ENCODE results near the gene QRICH1. TPM values are rescaled to one million over a fixed set of nuclear protein-coding genes. Genes with fewer than 3 reads are reported as not detected.

The QRICH1 gene
- total RNA-seq, 4 donors from 2014 or later = 85.8 to 187 (median 115) TPM

- DNase-seq (ENCODE audit: low spot score in 2 of 2) = no peak
- Histone ChIP-seq H3K36me3 (peaks cover 71% of the 10 kb centered on the region), H3K4me1 (peaks cover 26% of the 10 kb centered on the region), H3K27ac (no peak overlapping the region), H3K9me3 (no peaks in the 10 kb centered on the region), H3K27me3 (no peaks in the 10 kb centered on the region), H3K4me3 (no peak overlapping the region)
- 92% methylated on average over 12 of the region's 12 CpGs for WGBS
- no peak for TF ChIP-seq EP300 (IDR thresholded peaks at IDR 0.05)
- TF ChIP-seq POLR2AphosphoS5 (IDR thresholded peaks at IDR 0.05) = no peak
- no peak for TF ChIP-seq POLR2A (IDR thresholded peaks at IDR 0.05)
- no peak for TF ChIP-seq CTCF (IDR thresholded peaks at IDR 0.05)
Measured at GRCh38 chr3:49122022-49122421, 28.2 kb upstream of the QRICH1 start.

- Histone ChIP-seq H3K4me3 (peak overlapping the region; percentile 62), H3K9me3 (no peaks in the 10 kb centered on the region), H3K27me3 (no peaks in the 10 kb centered on the region), H3K36me3 (peaks cover 75% of the 10 kb centered on the region), H3K4me1 (peaks cover 26% of the 10 kb centered on the region), H3K27ac (peak overlapping the region; percentile 89)
- no peak for DNase-seq (ENCODE audit: low spot score in 2 of 2)
- no peak for TF ChIP-seq POLR2A (IDR thresholded peaks at IDR 0.05)
- TF ChIP-seq CTCF (IDR thresholded peaks at IDR 0.05) = no peak
- TF ChIP-seq EP300 (IDR thresholded peaks at IDR 0.05) = no peak
- TF ChIP-seq POLR2AphosphoS5 (IDR thresholded peaks at IDR 0.05) = no peak
- WGBS = 75% methylated on average over 13 of the region's 17 CpGs
Measured at GRCh38 chr3:49121132-49121736, 27.4 kb upstream of the QRICH1 start.

- H3K36me3 ChIP-seq = peaks cover 75% of the 10 kb centered on the region
- peak; percentile 97 to 98 for DNase-seq (ENCODE audit: low spot score in 2 of 2)
Measured at GRCh38 chr3:49120438-49121131, 26.7 kb upstream of the QRICH1 start, which contains the start of gene USP19. Gene USP19 (minus strand): TSS chr3:49120823. CDS start chr3:49119145, 1,678 bp downstream.

GRCh38 chr3:49120096-49120437, 26.2 kb upstream of the QRICH1 start:
- no peaks in the 10 kb centered on the region for H3K9me3 ChIP-seq
- no peaks in the 10 kb centered on the region for H3K27me3 ChIP-seq
- peaks cover 75% of the 10 kb centered on the region for H3K36me3 ChIP-seq
- DNase-seq (ENCODE audit: low spot score in 2 of 2) = no peak
- H3K27ac ChIP-seq = peak overlapping the region; percentile 89
- TF ChIP-seq CTCF (IDR thresholded peaks at IDR 0.05) (no peak), POLR2AphosphoS5 (IDR thresholded peaks at IDR 0.05) (no peak), EP300 (IDR thresholded peaks at IDR 0.05) (no peak), POLR2A (IDR thresholded peaks at IDR 0.05) (no peak)
- H3K4me3 ChIP-seq = peak overlapping the region; percentile 62
- 0% methylated on average over 9 of the region's 9 CpGs for WGBS
- peaks cover 26% of the 10 kb centered on the region for H3K4me1 ChIP-seq

More at GRCh38 chr3:49120438-49121131, 26.7 kb upstream of the QRICH1 start, which contains the start of gene USP19:
- Histone ChIP-seq H3K9me3 (no peaks in the 10 kb centered on the region), H3K4me3 (peak within 1 kb of the TSS; percentile 62), H3K27ac (peak within 1 kb of the TSS; percentile 89), H3K4me1 (peaks cover 26% of the 10 kb centered on the region), H3K27me3 (no peaks in the 10 kb centered on the region)
- TF ChIP-seq EP300 (IDR thresholded peaks at IDR 0.05) (no peak), CTCF (IDR thresholded peaks at IDR 0.05) (no peak), POLR2AphosphoS5 (IDR thresholded peaks at IDR 0.05) (peak; percentile 17 to 96 (median 93)), POLR2A (IDR thresholded peaks at IDR 0.05) (peak; percentile 50 to 77)
- WGBS = 0% methylated on average over 5 of the region's 70 CpGs

GRCh38 chr3:49119439-49119838, 25.6 kb upstream of the QRICH1 start:
- TF ChIP-seq POLR2A (IDR thresholded peaks at IDR 0.05) = no peak
- TF ChIP-seq CTCF (IDR thresholded peaks at IDR 0.05) = no peak
- no peak for TF ChIP-seq POLR2AphosphoS5 (IDR thresholded peaks at IDR 0.05)
- no peak for TF ChIP-seq EP300 (IDR thresholded peaks at IDR 0.05)
- DNase-seq (ENCODE audit: low spot score in 2 of 2) = no peak
- peaks cover 75% of the 10 kb centered on the region for H3K36me3 ChIP-seq
- no peaks in the 10 kb centered on the region for H3K9me3 ChIP-seq
- H3K4me3 ChIP-seq = peak overlapping the region; percentile 62
- 40% methylated on average over 3 of the region's 3 CpGs for WGBS
- H3K27ac ChIP-seq = peak overlapping the region; percentile 89
- no peaks in the 10 kb centered on the region for H3K27me3 ChIP-seq
- peaks cover 26% of the 10 kb centered on the region for H3K4me1 ChIP-seq

All from suprapubic skin (tissue), 4 donors.